NCI-H146 treated with DMSO at 0.1 percent for 48 hours (cell line): ENCODE results near the gene TMEM132D.

Experiments
- DNase-seq: peaks from one replicate; lab custom pipeline; 2025; ENCODE audit not compliant: unreplicated experiment; lab: John Stamatoyannopoulos, UW

Gene TMEM132D

GRCh38 chr12:129127211-129127610 lies 776.6 kb downstream of the TMEM132D start:
- DNase-seq, result no peak

GRCh38 chr12:129119537-129119936 lies 784.3 kb downstream of the TMEM132D start:
- DNase-seq, result no peak

GRCh38 chr12:129115558-129115957 lies 788.3 kb downstream of the TMEM132D start:
- no peak for DNase-seq

GRCh38 chr12:129110575-129110974 lies 793.2 kb downstream of the TMEM132D start:
- no peak for DNase-seq

- no peak for DNase-seq
Measured at GRCh38 chr12:129109174-129110001, 794.4 kb downstream of the TMEM132D start.

- no peak for DNase-seq
Measured at GRCh38 chr12:129106772-129107171, 797.1 kb downstream of the TMEM132D start.

GRCh38 chr12:129103231-129103630 lies 800.6 kb downstream of the TMEM132D start:
- DNase-seq, result no peak

GRCh38 chr12:129102233-129102632 lies 801.6 kb downstream of the TMEM132D start:
- DNase-seq, result no peak

- no peak for DNase-seq
Measured at GRCh38 chr12:129101816-129102215, 802.0 kb downstream of the TMEM132D start.

GRCh38 chr12:129101404-129101803 lies 802.4 kb downstream of the TMEM132D start:
- DNase-seq, result no peak

GRCh38 chr12:129097451-129097850 lies 806.4 kb downstream of the TMEM132D start:
- no peak for DNase-seq

GRCh38 chr12:129096968-129097367 lies 806.9 kb downstream of the TMEM132D start:
- DNase-seq, result peak; percentile 5

- no peak for DNase-seq
Measured at GRCh38 chr12:129096184-129096583, 807.6 kb downstream of the TMEM132D start.

- DNase-seq, result no peak
Measured at GRCh38 chr12:129089576-129089975, 814.2 kb downstream of the TMEM132D start.

GRCh38 chr12:129084875-129085826 lies 818.7 kb downstream of the TMEM132D start:
- no peak for DNase-seq

- no peak for DNase-seq
Measured at GRCh38 chr12:129083121-129083840, 820.5 kb downstream of the TMEM132D start.

GRCh38 chr12:129082441-129082840 lies 821.4 kb downstream of the TMEM132D start:
- DNase-seq, result no peak

GRCh38 chr12:129081755-129082250 lies 822.0 kb downstream of the TMEM132D start:
- no peak for DNase-seq

- DNase-seq, result no peak
Measured at GRCh38 chr12:129080821-129081220, 823.0 kb downstream of the TMEM132D start.

- DNase-seq, result no peak
Measured at GRCh38 chr12:129080391-129080790, 823.4 kb downstream of the TMEM132D start.

- no peak for DNase-seq
Measured at GRCh38 chr12:129079719-129080118, 824.1 kb downstream of the TMEM132D start.
